HEK293T (cell line): ENCODE results near the gene SORT1.

Experiments
- CTCF ChIA-PET: fragments of 350-600 bp; formaldehyde crosslinking; extraction: SDS; loops from one replicate; lab custom pipeline; 2021; ENCODE audit warnings: antibody characterized with exemption, inconsistent platforms; lab: Yijun Ruan, JAX
- POLR2A ChIA-PET: fragments of 350-600 bp; formaldehyde crosslinking; extraction: SDS; loops from one replicate; lab custom pipeline; 2020; ENCODE audit warnings: antibody characterized with exemption, inconsistent platforms; lab: Yijun Ruan, JAX
- DNase-seq: peaks from one replicate; pipeline ENCODE4 v3.0.0; 2012; ENCODE audit warnings: mixed read lengths; ENCODE audit errors: extremely low spot score
- ARNT ChIP-seq: fragments of 450-650 bp; IDR thresholded peaks from 2 replicates; pipeline ENCODE4 v1.6.1; 2017; ENCODE audit warnings: mild to moderate bottlenecking
- BHLHE40 ChIP-seq: fragments of 450-650 bp; IDR thresholded peaks from 2 replicates; pipeline ENCODE4 v1.6.1; 2016; ENCODE audit warnings: mild to moderate bottlenecking, moderate library complexity, borderline replicate concordance
- CTBP1 ChIP-seq: fragments of 450-650 bp; IDR thresholded peaks from 2 replicates; pipeline ENCODE4 v1.6.1; 2016; ENCODE audit warnings: borderline replicate concordance
- ELF4 ChIP-seq: fragments of 450-650 bp; IDR thresholded peaks from 2 replicates; pipeline ENCODE4 v1.6.1; 2017; ENCODE audit warnings: antibody characterized with exemption
- FOXA1 ChIP-seq: fragments of 450-650 bp; IDR thresholded peaks from 2 replicates; pipeline ENCODE4 v1.6.1; 2016; ENCODE audit warnings: mild to moderate bottlenecking
- FOXK2 ChIP-seq: fragments of 450-650 bp; IDR thresholded peaks from 2 replicates; pipeline ENCODE4 v1.6.1; 2016; ENCODE audit warnings: mild to moderate bottlenecking
- FOXM1 ChIP-seq: fragments of 450-650 bp; IDR thresholded peaks from 2 replicates; pipeline ENCODE4 v1.6.1; 2017; ENCODE audit warnings: mild to moderate bottlenecking, borderline replicate concordance
- HDGF ChIP-seq: fragments of 450-650 bp; IDR thresholded peaks from 2 replicates; pipeline ENCODE4 v1.6.1; 2017; ENCODE audit warnings: antibody characterized with exemption, borderline replicate concordance
- L3MBTL2 ChIP-seq: fragments of 450-650 bp; conservative IDR thresholded peaks from 2 replicates; pipeline ENCODE4 v1.6.1; 2016; ENCODE audit warnings: mild to moderate bottlenecking
- LEF1 ChIP-seq: fragments of 450-650 bp; IDR thresholded peaks from 2 replicates; pipeline ENCODE4 v1.6.1; 2017; ENCODE audit warnings: mild to moderate bottlenecking, borderline replicate concordance
- NFRKB ChIP-seq: fragments of 450-650 bp; IDR thresholded peaks from 2 replicates; pipeline ENCODE4 v1.6.1; 2016; ENCODE audit warnings: mild to moderate bottlenecking, moderate library complexity
- PKNOX1 ChIP-seq: fragments of 450-650 bp; IDR thresholded peaks from 2 replicates; pipeline ENCODE4 v1.6.1; 2016
- SP1 ChIP-seq: fragments of 450-650 bp; IDR thresholded peaks from 2 replicates; pipeline ENCODE4 v1.6.1; 2017
- SUZ12 ChIP-seq: fragments of 450-650 bp; IDR thresholded peaks from 2 replicates; pipeline ENCODE4 v1.6.1; 2016; ENCODE audit warnings: mild to moderate bottlenecking
- TARDBP ChIP-seq: fragments of 450-650 bp; IDR thresholded peaks from 2 replicates; pipeline ENCODE4 v1.6.1; 2016
- ZNF384 ChIP-seq: fragments of 450-650 bp; IDR thresholded peaks from 2 replicates; pipeline ENCODE4 v1.6.1; 2016

SORT1 gene

GRCh38 chr1:109283748-109284600 is 113.7 kb downstream of the SORT1 start:
- ChIA-PET CTCF (interaction anchor here (1.6 to 2.1 kb wide), 2 partner anchors 114 to 207 kb away, joined by 5 to 7 read pairs; partner anchors contain the start of gene SORT1), POLR2A (interaction anchor here (1.5 to 2.1 kb wide), 6 partner anchors 12 to 141 kb away, joined by 3 to 18 read pairs (median 8); partner anchors contain the start of genes CELSR2 and SORT1)
- DNase-seq: no peak
- no peak for TF ChIP-seq CTBP1
- no peak for TF ChIP-seq PKNOX1
- no peak for TF ChIP-seq SUZ12
- TF ChIP-seq LEF1: no peak
- no peak for TF ChIP-seq ARNT
- no peak for TF ChIP-seq BHLHE40
- TF ChIP-seq TARDBP: no peak
- no peak for TF ChIP-seq L3MBTL2
- no peak for TF ChIP-seq SP1
- no peak for TF ChIP-seq ZNF384
- no peak for TF ChIP-seq ELF4
- no peak for TF ChIP-seq FOXK2
- TF ChIP-seq FOXA1: no peak
- TF ChIP-seq NFRKB: no peak
- no peak for TF ChIP-seq FOXM1
- TF ChIP-seq HDGF: no peak

- ChIA-PET POLR2A (interaction anchor here (0.6 to 2.1 kb wide), 26 partner anchors 10 to 247 kb away, joined by 3 to 18 read pairs (median 4); partner anchors contain the start of genes CELSR2, MYBPHL, SARS1 and SORT1), CTCF (interaction anchor here (0.6 to 2.1 kb wide), 7 partner anchors 29 to 210 kb away, joined by 3 to 7 read pairs (median 4); partner anchors contain the start of genes CYB561D1 and SORT1)
- DNase-seq: peak; percentile 99
- TF ChIP-seq HDGF (no peak), SUZ12 (no peak), BHLHE40 (no peak), ZNF384 (no peak), L3MBTL2 (peak; percentile 83), NFRKB (no peak), PKNOX1 (no peak), ELF4 (peak; percentile 68), FOXM1 (peak; percentile 85)
These were observed 114.6 kb downstream of the SORT1 start, which contains the start of gene PSRC1 for GRCh38 chr1:109282952-109283747. Gene PSRC1, minus strand, starts transcription at chr1:109283145.

GRCh38 chr1:109282497-109282951 is 115.2 kb downstream of the SORT1 start:
- CTCF ChIA-PET: interaction anchor here (0.6 to 2.1 kb wide), 6 partner anchors 108 to 259 kb away, joined by 3 to 7 read pairs (median 4); partner anchors contain the start of genes CYB561D1 and SORT1
- POLR2A ChIA-PET: interaction anchor here (0.6 to 2.1 kb wide), 26 partner anchors 10 to 248 kb away, joined by 3 to 18 read pairs (median 4); partner anchors contain the start of genes CELSR2, MYBPHL, SARS1 and SORT1
- TF ChIP-seq ZNF384 (no peak), SUZ12 (no peak), SP1 (no peak), ARNT (no peak), PKNOX1 (no peak), NFRKB (no peak), FOXK2 (no peak), L3MBTL2 (no peak)
- no peak for DNase-seq

- ChIA-PET POLR2A (interaction anchor here (0.9 to 2.1 kb wide), 12 partner anchors 15 to 179 kb away, joined by 3 to 18 read pairs (median 5); partner anchors contain the start of genes MYBPHL, SARS1 and SORT1), CTCF (interaction anchor here (0.6 to 2.1 kb wide), 4 partner anchors 116 to 259 kb away, joined by 3 to 7 read pairs (median 4); partner anchors contain the start of gene SORT1)
- no peak for DNase-seq
- TF ChIP-seq CTBP1 (no peak), SUZ12 (no peak), HDGF (no peak), LEF1 (no peak), FOXA1 (no peak)
These were observed 115.8 kb downstream of the SORT1 start for GRCh38 chr1:109281680-109282496.

GRCh38 chr1:109280862-109281261 is 116.9 kb downstream of the SORT1 start:
- no peak for TF ChIP-seq FOXA1
- no peak for TF ChIP-seq BHLHE40
- TF ChIP-seq L3MBTL2: no peak
- no peak for TF ChIP-seq SUZ12
- no peak for TF ChIP-seq PKNOX1
- no peak for TF ChIP-seq FOXK2
- TF ChIP-seq TARDBP: no peak
- TF ChIP-seq SP1: no peak
- no peak for TF ChIP-seq NFRKB
- no peak for TF ChIP-seq ELF4
- no peak for TF ChIP-seq LEF1
- no peak for TF ChIP-seq HDGF
- TF ChIP-seq FOXM1: no peak
- no peak for TF ChIP-seq ZNF384
- TF ChIP-seq CTBP1: no peak
- ChIA-PET POLR2A (no interaction called here), CTCF (no interaction called here)
- no peak for DNase-seq
